MCF 10A (cell line): ENCODE results near the gene LILRA5. TPM values are rescaled to one million over a fixed set of nuclear protein-coding genes. Genes with fewer than 3 reads are reported as not detected.

Source experiments
- BruUV-seq: library from RNA; stranded (reverse); fragments of 400-500 nt; replicated peaks from 2 replicates; lab custom pipeline; 2021; lab: Mats Ljungman, UMichigan
- CTCF ChIA-PET: fragments of 300-600 bp; sonication (Branson Sonifier 250); formaldehyde crosslinking; extraction: SDS; loops from one replicate; lab custom pipeline; 2021; ENCODE audit warnings: antibody characterized with exemption, inconsistent platforms; lab: Yijun Ruan, JAX
- POLR2A ChIA-PET: fragments of 300-600, 350-650 bp; sonication (Branson Sonifier 250); formaldehyde crosslinking; extraction: SDS; loops from one replicate; lab custom pipeline; 2020; ENCODE audit warnings: antibody characterized with exemption, inconsistent platforms; lab: Yijun Ruan, JAX
- DNase-seq: peaks from one replicate; pipeline ENCODE4 v3.0.0-alpha.2; 2018; ENCODE audit not compliant: unreplicated experiment
- H3K27ac Mint-ChIP-seq: one replicate; pipeline ENCODE4 v1.8.0; 2022; ENCODE audit warnings: mild to moderate bottlenecking, low read depth, mixed read lengths; ENCODE audit not compliant: unreplicated experiment
- H3K27me3 Mint-ChIP-seq: one replicate; pipeline ENCODE4 v1.8.0; 2022; ENCODE audit warnings: mixed read lengths; ENCODE audit not compliant: insufficient read depth, unreplicated experiment
- H3K36me3 Mint-ChIP-seq: one replicate; pipeline ENCODE4 v1.8.0; 2022; ENCODE audit warnings: mild to moderate bottlenecking, moderate library complexity, mixed read lengths; ENCODE audit not compliant: insufficient read depth, unreplicated experiment
- H3K4me1 Mint-ChIP-seq: one replicate; pipeline ENCODE4 v1.8.0; 2022; ENCODE audit warnings: mixed read lengths; ENCODE audit not compliant: insufficient read depth, unreplicated experiment
- H3K4me3 Mint-ChIP-seq: one replicate; pipeline ENCODE4 v1.8.0; 2022; ENCODE audit warnings: mild to moderate bottlenecking, moderate library complexity, mixed read lengths; ENCODE audit not compliant: unreplicated experiment
- H3K9me3 Mint-ChIP-seq: one replicate; pipeline ENCODE4 v1.8.0; 2022; ENCODE audit warnings: mixed read lengths; ENCODE audit not compliant: unreplicated experiment
- intact Hi-C: fragments of 100-400 bp; cut with micrococcal nuclease; formaldehyde crosslinking; loops from 2 replicates; pipeline ENCODE4 v1.14.1; 2022
- total RNA-seq: library from RNA; stranded (reverse); gene quantifications from 2 replicates; pipeline ENCODE4 v1.2.3, GENCODE V29; 2022
- TF ChIP-seq, protein P1 (sequence below): fragments of 200-600 bp; IDR thresholded peaks from one replicate; pipeline ENCODE4 v1.8.0; 2022; ENCODE audit warnings: antibody characterized with exemption, mild to moderate bottlenecking; ENCODE audit not compliant: unreplicated experiment

LILRA5 gene
- total RNA-seq, 1 experiment from 2014 or later: not detected

DNA sequence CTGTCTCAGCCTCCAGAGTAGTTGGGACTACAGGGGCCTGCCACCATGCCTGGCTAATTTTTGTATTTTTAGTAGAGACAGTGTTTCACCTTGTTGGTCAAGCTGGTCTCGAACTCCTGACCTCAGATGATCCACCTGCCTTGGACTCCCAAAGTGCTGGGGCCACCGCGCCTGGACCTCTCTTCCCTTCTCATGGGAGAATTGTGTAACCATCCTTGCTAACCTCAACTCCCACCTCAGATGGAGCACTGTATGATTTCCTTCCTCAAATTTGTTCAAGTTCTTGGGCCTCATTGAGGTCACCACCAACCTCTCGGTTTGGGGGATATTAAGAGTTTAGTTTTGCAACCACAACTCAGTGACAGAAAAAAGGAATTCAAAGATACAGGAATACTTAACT lies 10.7 kb downstream of the LILRA5 start:
- DNase-seq: no peak
- Mint-ChIP-seq H3K4me3 (no peak overlapping the region), H3K27me3 (peaks cover 40% of the 10 kb centered on the region), H3K27ac (no peak overlapping the region), H3K36me3 (no peaks in the 10 kb centered on the region), H3K9me3 (peaks cover 8% of the 10 kb centered on the region), H3K4me1 (no peaks in the 10 kb centered on the region)
- no TSS peak for BruUV-seq
- CTCF ChIA-PET: interaction anchor here (0.7 kb wide), 3 partner anchors 23 to 328 kb away, joined by 3 to 5 read pairs (median 4); partner anchors contain the start of gene LILRB1
- POLR2A ChIA-PET: no interaction called here
- TF ChIP-seq, protein P1, sequence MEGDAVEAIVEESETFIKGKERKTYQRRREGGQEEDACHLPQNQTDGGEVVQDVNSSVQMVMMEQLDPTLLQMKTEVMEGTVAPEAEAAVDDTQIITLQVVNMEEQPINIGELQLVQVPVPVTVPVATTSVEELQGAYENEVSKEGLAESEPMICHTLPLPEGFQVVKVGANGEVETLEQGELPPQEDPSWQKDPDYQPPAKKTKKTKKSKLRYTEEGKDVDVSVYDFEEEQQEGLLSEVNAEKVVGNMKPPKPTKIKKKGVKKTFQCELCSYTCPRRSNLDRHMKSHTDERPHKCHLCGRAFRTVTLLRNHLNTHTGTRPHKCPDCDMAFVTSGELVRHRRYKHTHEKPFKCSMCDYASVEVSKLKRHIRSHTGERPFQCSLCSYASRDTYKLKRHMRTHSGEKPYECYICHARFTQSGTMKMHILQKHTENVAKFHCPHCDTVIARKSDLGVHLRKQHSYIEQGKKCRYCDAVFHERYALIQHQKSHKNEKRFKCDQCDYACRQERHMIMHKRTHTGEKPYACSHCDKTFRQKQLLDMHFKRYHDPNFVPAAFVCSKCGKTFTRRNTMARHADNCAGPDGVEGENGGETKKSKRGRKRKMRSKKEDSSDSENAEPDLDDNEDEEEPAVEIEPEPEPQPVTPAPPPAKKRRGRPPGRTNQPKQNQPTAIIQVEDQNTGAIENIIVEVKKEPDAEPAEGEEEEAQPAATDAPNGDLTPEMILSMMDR: no peak
- intact Hi-C loops: no loop called here

DNA sequence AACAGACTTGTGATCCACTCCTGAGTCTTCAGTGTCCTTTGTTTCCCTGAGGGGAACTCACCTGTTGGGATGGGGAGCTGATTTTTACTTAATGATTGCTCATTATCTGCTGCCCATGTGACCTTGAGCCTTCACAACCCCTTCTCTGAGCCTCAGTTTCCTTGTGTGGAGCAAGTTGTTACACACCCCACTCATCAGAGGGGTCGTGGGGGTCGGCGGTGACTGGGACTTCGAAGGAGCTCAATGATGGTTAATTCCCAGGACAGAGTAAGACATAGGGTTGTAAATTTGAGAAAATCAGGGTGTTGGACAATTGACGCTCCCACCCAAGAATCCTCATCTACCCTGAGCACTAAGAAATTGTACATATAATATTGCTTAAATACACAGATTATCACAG lies 13.5 kb downstream of the LILRA5 start:
- ChIA-PET CTCF (interaction anchor here (0.7 kb wide), 1 partner anchor 68 kb away, joined by 3 read pairs; no protein-coding TSS in a partner anchor), POLR2A (no interaction called here)
- Mint-ChIP-seq H3K27ac (no peak overlapping the region), H3K9me3 (peaks cover 2% of the 10 kb centered on the region), H3K4me3 (no peak overlapping the region), H3K36me3 (no peaks in the 10 kb centered on the region), H3K27me3 (peaks cover 44% of the 10 kb centered on the region), H3K4me1 (no peaks in the 10 kb centered on the region)
- intact Hi-C loops: no loop called here
- BruUV-seq: no TSS peak
- TF ChIP-seq, protein P1: no peak
- no peak for DNase-seq

DNA sequence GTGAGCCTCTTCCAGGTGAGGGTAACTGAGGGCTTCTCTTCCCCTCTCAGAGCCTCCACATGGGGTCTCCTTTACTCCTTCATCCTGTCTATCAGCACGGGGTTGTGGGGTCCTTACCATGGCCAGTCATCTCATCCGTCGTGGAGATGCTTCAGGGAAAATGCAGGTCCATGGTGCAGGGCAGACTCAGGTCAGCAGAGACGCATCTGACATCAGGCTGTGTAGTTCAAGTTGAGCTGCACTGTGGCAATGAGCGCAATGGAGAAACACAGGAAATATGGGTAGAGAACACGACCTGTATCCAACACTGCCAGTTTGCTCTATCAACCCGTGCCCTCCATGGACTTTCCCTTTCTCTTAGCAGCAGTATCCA lies 13.9 kb downstream of the LILRA5 start:
- intact Hi-C loops: no loop called here
- no TSS peak for BruUV-seq
- CTCF ChIA-PET: no interaction called here
- no peaks in the 10 kb centered on the region for H3K36me3 Mint-ChIP-seq
- no peak overlapping the region for H3K27ac Mint-ChIP-seq
- no peak for DNase-seq
- TF ChIP-seq, protein P1: no peak
- POLR2A ChIA-PET: no interaction called here
- peaks cover 48% of the 10 kb centered on the region for H3K27me3 Mint-ChIP-seq
- no peaks in the 10 kb centered on the region for H3K4me1 Mint-ChIP-seq
- no peaks in the 10 kb centered on the region for H3K9me3 Mint-ChIP-seq
- H3K4me3 Mint-ChIP-seq: no peak overlapping the region

DNA sequence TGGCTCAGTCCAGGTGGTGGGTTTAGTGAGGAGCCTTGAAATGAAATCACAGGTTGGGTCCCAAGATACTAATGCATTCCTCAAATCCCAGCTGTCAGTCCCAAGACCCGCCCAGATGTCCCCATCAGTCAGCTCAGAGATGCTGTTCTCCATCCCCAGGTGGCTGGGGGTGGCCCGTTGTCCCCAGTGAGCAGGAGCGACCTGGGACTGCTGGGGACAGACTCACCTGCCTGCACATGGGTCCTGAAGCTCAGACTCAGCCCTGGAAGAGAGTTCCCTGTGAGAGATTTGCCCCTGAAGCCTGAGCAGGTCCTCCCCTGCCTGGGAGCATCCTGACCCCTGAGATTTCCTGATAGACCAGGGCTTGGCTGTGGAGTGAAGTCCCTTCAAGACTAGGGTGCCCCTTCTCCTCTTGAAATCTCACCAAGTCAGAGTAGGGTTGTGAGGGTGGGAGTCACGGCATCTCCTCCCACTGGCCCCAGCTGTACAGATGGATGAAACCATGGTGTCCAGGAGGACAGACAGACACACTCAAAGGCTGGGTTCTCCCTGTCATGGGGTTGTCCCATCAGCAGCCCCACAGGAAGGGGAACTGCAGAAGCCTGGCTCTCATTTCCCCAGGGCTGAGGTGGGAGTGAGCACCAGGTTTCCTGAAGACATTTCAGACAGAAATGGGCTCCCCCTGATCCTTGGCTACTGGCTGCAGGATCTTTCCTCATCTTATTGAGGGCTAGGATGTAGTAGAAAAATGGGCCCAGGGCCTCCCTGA lies 14.4 kb downstream of the LILRA5 start:
- TF ChIP-seq, protein P1: no peak
- no peak for DNase-seq
- no peaks in the 10 kb centered on the region for H3K36me3 Mint-ChIP-seq
- peaks cover 53% of the 10 kb centered on the region for H3K27me3 Mint-ChIP-seq
- no TSS peak for BruUV-seq
- ChIA-PET CTCF (no interaction called here), POLR2A (no interaction called here)
- no peaks in the 10 kb centered on the region for H3K9me3 Mint-ChIP-seq
- no peak overlapping the region for H3K27ac Mint-ChIP-seq
- H3K4me1 Mint-ChIP-seq: no peaks in the 10 kb centered on the region
- no peak overlapping the region for H3K4me3 Mint-ChIP-seq
- intact Hi-C loops: no loop called here
